Stimulated activated CD4-positive, alpha-beta T cell treated with anti-CD3 and anti-CD28 coated beads, Interleukin-12 subunit alpha, Interleukin-12 subunit beta, amount 100 ng/mL, for 4 hours (primary cell): ENCODE results near the gene CACNA2D1.

Source experiments
- DNase-seq: peaks from one replicate; pipeline ENCODE4 v3.0.0-alpha.2; 2020

The CACNA2D1 gene

GRCh38 chr7:82211333-82211732 lies 232.2 kb downstream of the CACNA2D1 start:
- no peak for DNase-seq

- no peak for DNase-seq
Measured at GRCh38 chr7:82210416-82211184, 233.0 kb downstream of the CACNA2D1 start.

- DNase-seq, result no peak
Measured at GRCh38 chr7:82209179-82209747, 234.3 kb downstream of the CACNA2D1 start.

- DNase-seq, result no peak
Measured at GRCh38 chr7:82204694-82205093, 238.9 kb downstream of the CACNA2D1 start.

GRCh38 chr7:82202965-82203364 lies 240.6 kb downstream of the CACNA2D1 start:
- DNase-seq, result no peak

GRCh38 chr7:82202107-82202506 lies 241.5 kb downstream of the CACNA2D1 start:
- no peak for DNase-seq

GRCh38 chr7:82200601-82201000 lies 243.0 kb downstream of the CACNA2D1 start:
- no peak for DNase-seq

- DNase-seq, result no peak
Measured at GRCh38 chr7:82194016-82194643, 249.4 kb downstream of the CACNA2D1 start.

- no peak for DNase-seq
Measured at GRCh38 chr7:82188636-82189035, 254.9 kb downstream of the CACNA2D1 start.

- DNase-seq, result no peak
Measured at GRCh38 chr7:82185443-82185842, 258.1 kb downstream of the CACNA2D1 start.

GRCh38 chr7:82183634-82184033 lies 259.9 kb downstream of the CACNA2D1 start:
- DNase-seq, result no peak

- no peak for DNase-seq
Measured at GRCh38 chr7:82179311-82179710, 264.3 kb downstream of the CACNA2D1 start.

- no peak for DNase-seq
Measured at GRCh38 chr7:82175319-82175718, 268.3 kb downstream of the CACNA2D1 start.

- DNase-seq, result no peak
Measured at GRCh38 chr7:82173400-82174021, 270.1 kb downstream of the CACNA2D1 start.

GRCh38 chr7:82172881-82173280 lies 270.7 kb downstream of the CACNA2D1 start:
- DNase-seq, result no peak

- DNase-seq, result no peak
Measured at GRCh38 chr7:82172017-82172416, 271.6 kb downstream of the CACNA2D1 start.

- DNase-seq, result no peak
Measured at GRCh38 chr7:82167558-82168314, 275.8 kb downstream of the CACNA2D1 start.

- DNase-seq, result no peak
Measured at GRCh38 chr7:82166260-82167015, 277.1 kb downstream of the CACNA2D1 start.

- DNase-seq, result no peak
Measured at GRCh38 chr7:82164813-82165212, 278.8 kb downstream of the CACNA2D1 start.

- DNase-seq, result no peak
Measured at GRCh38 chr7:82164410-82164809, 279.2 kb downstream of the CACNA2D1 start.

GRCh38 chr7:82163586-82163985 lies 280.0 kb downstream of the CACNA2D1 start:
- DNase-seq, result no peak

- no peak for DNase-seq
Measured at GRCh38 chr7:82162289-82162688, 281.3 kb downstream of the CACNA2D1 start.
